A549 (cell line): ENCODE measurements around the gene PARD6A.

Experiments used
- EP300 ChIP-seq, 2 experiments: fragments of >200 bp; sonication (Bioruptor Twin); formaldehyde crosslinking; IDR thresholded peaks; 2 replicates in 1 of 2; 3 replicates in 1 of 2; pipeline ENCODE4 v1.6.1; 2016 to 2017
- HEYL ChIP-seq: fragments of 250-450 bp; sonication (Bioruptor Pico); IDR thresholded peaks from 2 replicates; pipeline ENCODE4 v1.8.0; 2021; ENCODE audit warnings: mild to moderate bottlenecking, moderate library complexity
- TF ChIP-seq, protein P1 (sequence below): fragments of >200 bp; sonication (Bioruptor Twin); formaldehyde crosslinking; IDR thresholded peaks from 3 replicates; pipeline ENCODE4 v1.5.1; 2016

DNA sequence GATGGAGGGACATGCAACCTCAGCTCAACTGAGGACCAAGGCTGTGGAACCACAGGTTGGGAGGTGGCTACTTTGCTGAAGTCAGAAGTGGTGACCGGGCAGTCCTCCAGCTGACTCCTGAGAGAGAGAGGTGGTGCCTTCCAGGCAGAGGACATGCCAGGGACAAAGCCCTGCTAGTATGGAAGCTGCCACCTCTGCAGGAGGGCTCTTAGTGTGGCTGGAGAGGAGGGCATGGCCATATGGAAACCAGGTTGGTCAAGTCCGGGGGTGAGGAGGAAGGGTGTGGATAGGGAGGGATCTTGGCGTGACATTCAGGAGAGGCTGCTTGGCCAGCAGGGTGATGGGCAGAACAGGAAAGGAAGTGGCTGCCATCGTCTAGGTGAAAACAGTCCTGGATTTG lies 11.5 kb downstream of the PARD6A start:
- no peak for TF ChIP-seq HEYL
- TF ChIP-seq EP300 (IDR thresholded peaks at IDR 0.05), result no peak
- TF ChIP-seq, protein P1, sequence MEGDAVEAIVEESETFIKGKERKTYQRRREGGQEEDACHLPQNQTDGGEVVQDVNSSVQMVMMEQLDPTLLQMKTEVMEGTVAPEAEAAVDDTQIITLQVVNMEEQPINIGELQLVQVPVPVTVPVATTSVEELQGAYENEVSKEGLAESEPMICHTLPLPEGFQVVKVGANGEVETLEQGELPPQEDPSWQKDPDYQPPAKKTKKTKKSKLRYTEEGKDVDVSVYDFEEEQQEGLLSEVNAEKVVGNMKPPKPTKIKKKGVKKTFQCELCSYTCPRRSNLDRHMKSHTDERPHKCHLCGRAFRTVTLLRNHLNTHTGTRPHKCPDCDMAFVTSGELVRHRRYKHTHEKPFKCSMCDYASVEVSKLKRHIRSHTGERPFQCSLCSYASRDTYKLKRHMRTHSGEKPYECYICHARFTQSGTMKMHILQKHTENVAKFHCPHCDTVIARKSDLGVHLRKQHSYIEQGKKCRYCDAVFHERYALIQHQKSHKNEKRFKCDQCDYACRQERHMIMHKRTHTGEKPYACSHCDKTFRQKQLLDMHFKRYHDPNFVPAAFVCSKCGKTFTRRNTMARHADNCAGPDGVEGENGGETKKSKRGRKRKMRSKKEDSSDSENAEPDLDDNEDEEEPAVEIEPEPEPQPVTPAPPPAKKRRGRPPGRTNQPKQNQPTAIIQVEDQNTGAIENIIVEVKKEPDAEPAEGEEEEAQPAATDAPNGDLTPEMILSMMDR, result no peak
